T-cell (primary cell): ENCODE results near the gene SNAPIN. TPM values are rescaled to one million over a fixed set of nuclear protein-coding genes. Genes with fewer than 3 reads are reported as not detected.

ENCODE experiments used
- ATAC-seq, 4 experiments: fragments of 200-7000 bp in 3 of 4; fragments of 150-1000 bp in 1 of 4; cut with Tn5 transposase; replicated peaks in 1 of 4; 1 replicate in 3 of 4; 2 replicates in 1 of 4; pipeline ENCODE4 v1.10.0; 2021; ENCODE audit warnings: moderate library complexity in 3 of 4, mild to moderate bottlenecking in 2 of 4, moderate number of reproducible peaks in 1 of 4
- CTCF ChIA-PET, 2 donors: fragments of 300-600 bp; sonication (Branson Sonifier 250); formaldehyde crosslinking; loops; one replicate each; lab custom pipeline; 2022; ENCODE audit warnings: antibody characterized with exemption in 2 of 2; lab: Charles Lee
- POLR2A ChIA-PET, 2 donors: fragments of 300-600 bp; sonication (Branson Sonifier 250); formaldehyde crosslinking; loops; one replicate each; lab custom pipeline; 2022; ENCODE audit warnings: antibody characterized with exemption in 2 of 2; lab: Charles Lee
- DNase-seq, 35 experiments: peaks; one replicate each; pipeline versions ENCODE4 v3.0.0 to v3.0.0-alpha.2; 2013 to 2023
- H3K27ac ChIP-seq: one replicate; pipeline ENCODE4 v1.5.1; 2013; ENCODE audit warnings: low read length
- H3K27me3 ChIP-seq, 2 experiments: replicated peaks in 1 of 2; 1 replicate in 1 of 2; 2 replicates in 1 of 2; pipeline versions ENCODE4 v1.6.1 to v1.7.0; 2013; ENCODE audit warnings: low read length in 1 of 2, mixed read lengths in 1 of 2; ENCODE audit not compliant: control insufficient read depth in 2 of 2, insufficient read depth in 2 of 2; ENCODE audit errors: extremely low read depth in 1 of 2
- H3K36me3 ChIP-seq, 2 donors: 1 replicate in 1 of 2; 2 replicates in 1 of 2; pipeline versions ENCODE4 v1.6.1 to v1.7.0; 2013; ENCODE audit warnings: low read length in 1 of 2; ENCODE audit not compliant: control insufficient read depth in 2 of 2, insufficient read depth in 1 of 2; ENCODE audit errors: extremely low read depth in 1 of 2
- H3K4me1 ChIP-seq, 2 experiments: 1 replicate in 1 of 2; 2 replicates in 1 of 2; pipeline versions ENCODE4 v1.6.1 to v1.7.0; 2013; ENCODE audit warnings: low read length in 2 of 2, mixed read lengths in 1 of 2; ENCODE audit not compliant: insufficient read depth in 2 of 2, control insufficient read depth in 1 of 2; ENCODE audit errors: extremely low read depth in 1 of 2
- H3K4me3 ChIP-seq, 2 donors: 1 replicate in 1 of 2; 2 replicates in 1 of 2; pipeline versions ENCODE4 v1.5.1 to v1.7.0; 2013; ENCODE audit warnings: mild to moderate bottlenecking in 2 of 2, low read length in 1 of 2, moderate library complexity in 1 of 2; ENCODE audit not compliant: control insufficient read depth in 1 of 2; ENCODE audit errors: extremely low read depth in 1 of 2
- H3K9me3 ChIP-seq: 2 replicates; pipeline ENCODE4 v1.7.0; 2013
- H3K27ac Mint-ChIP-seq, 2 donors: one replicate each; pipeline ENCODE4 v1.8.0; 2020 to 2021; ENCODE audit warnings: mild to moderate bottlenecking in 2 of 2, mixed read lengths in 2 of 2
- H3K27me3 Mint-ChIP-seq, 2 donors: one replicate each; pipeline ENCODE4 v1.8.0; 2021 to 2022; ENCODE audit warnings: mixed read lengths in 2 of 2
- H3K36me3 Mint-ChIP-seq: one replicate; pipeline ENCODE4 v1.8.0; 2021; ENCODE audit warnings: mixed read lengths
- H3K4me1 Mint-ChIP-seq, 3 donors: one replicate each; pipeline ENCODE4 v1.8.0; 2020 to 2022; ENCODE audit warnings: mixed read lengths in 3 of 3, mild to moderate bottlenecking in 1 of 3
- H3K4me3 Mint-ChIP-seq, 3 donors: one replicate each; pipeline ENCODE4 v1.8.0; 2020 to 2022; ENCODE audit warnings: mild to moderate bottlenecking in 3 of 3, mixed read lengths in 3 of 3, moderate library complexity in 3 of 3
- H3K9me3 Mint-ChIP-seq, 3 donors: one replicate each; pipeline ENCODE4 v1.8.0; 2020 to 2022; ENCODE audit warnings: mixed read lengths in 3 of 3
- WGBS: methylation state at CpG from one replicate; pipeline ENCODE4 v1.1.5; 2013; ENCODE audit warnings: missing lambda C conversion rate; ENCODE audit not compliant: insufficient coverage; 5-methylcytosine and 5-hydroxymethylcytosine counted together
- total RNA-seq, 35 experiments: library from RNA in 6 of 35; stranded (reverse) in 6 of 35; fragments of 120-200 nt in 1 of 35; gene quantifications; one replicate each; pipeline versions ENCODE4 v1.2.1 to v1.2.4 and lab custom pipeline; 2013 to 2026

Gene SNAPIN
- total RNA-seq, 5 donors from 2014 or later (not counting 1 experiment from before 2014, with no cell fraction given) = 16.1 to 29.8 (median 26.6) TPM

DNA sequence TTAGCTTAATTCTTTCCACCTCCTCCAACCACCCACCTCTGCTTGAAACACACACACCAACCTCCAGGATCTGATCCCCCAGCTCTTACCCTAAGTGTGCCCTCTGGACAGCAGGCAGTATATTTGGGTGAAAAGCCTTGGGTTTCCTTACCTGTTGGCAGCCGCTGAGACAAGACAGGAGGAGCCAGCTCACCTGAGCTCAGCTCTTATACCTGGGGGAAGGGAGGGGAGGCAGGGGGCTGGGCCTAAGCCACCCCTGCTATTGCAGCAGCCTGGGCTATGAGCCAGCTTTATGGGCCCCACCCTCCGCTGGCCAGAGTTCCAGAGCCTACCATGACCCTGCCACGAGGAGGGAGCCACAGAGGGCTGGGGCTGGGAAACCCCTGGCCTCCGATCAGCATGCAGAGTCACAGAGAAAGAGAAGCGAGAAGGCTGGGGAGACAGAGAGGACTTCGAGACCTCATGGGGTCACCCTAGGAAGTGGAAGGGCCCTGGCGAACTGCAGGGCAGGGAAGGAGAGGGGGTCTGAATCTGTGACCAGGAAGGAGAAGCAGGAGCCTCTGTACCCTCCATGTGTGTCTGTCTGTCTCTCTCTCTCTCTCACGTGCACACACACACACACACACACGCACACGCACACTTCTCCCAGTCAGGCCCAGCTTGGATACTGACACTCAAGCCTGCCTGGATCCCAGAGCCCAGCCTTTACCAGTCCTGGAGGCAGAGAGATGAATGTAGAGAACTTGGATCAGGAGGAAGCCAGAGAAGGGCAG is 42.2 kb upstream of the SNAPIN start, which contains the start of gene S100A14:
TSS of gene S100A14 (minus strand) at position 182 of the 773 bp plus-strand sequence. CDS start 467 bp downstream, outside the sequence.
- ChIA-PET CTCF (no interaction called here), POLR2A (interaction anchor here in 1 of 2 donors (0.6 kb wide), 1 partner anchor 147 kb away, joined by 3 read pairs; no protein-coding TSS in a partner anchor)
- no peak within 1 kb of the TSS for H3K4me3 Mint-ChIP-seq
- no peak for DNase-seq
- H3K27ac ChIP-seq = no peak within 1 kb of the TSS
- H3K36me3 ChIP-seq = no peaks in the 10 kb centered on the region
- no peak within 1 kb of the TSS for H3K27ac Mint-ChIP-seq
- 82% methylated on average over 3 of the region's 10 CpGs for WGBS
- peaks cover 0 to 6% of the 10 kb centered on the region in 2 experiments for H3K4me1 ChIP-seq
- no peak for ATAC-seq
- peaks cover 0 to 20% of the 10 kb centered on the region in 2 experiments for H3K27me3 ChIP-seq
- H3K9me3 ChIP-seq = no peaks in the 10 kb centered on the region
- peaks cover 5 to 7% (median 5%) of the 10 kb centered on the region in 3 donors for H3K4me1 Mint-ChIP-seq
- no peaks in the 10 kb centered on the region for H3K36me3 Mint-ChIP-seq
- no peaks in the 10 kb centered on the region for H3K9me3 Mint-ChIP-seq
- no peak within 1 kb of the TSS for H3K4me3 ChIP-seq
- no peaks in the 10 kb centered on the region for H3K27me3 Mint-ChIP-seq

GRCh38 chr1:153616917-153617311 is 41.6 kb upstream of the SNAPIN start:
- Histone ChIP-seq H3K4me3 (no peak overlapping the region), H3K4me1 (peaks cover 0 to 6% of the 10 kb centered on the region in 2 experiments), H3K27me3 (peaks cover 0 to 20% of the 10 kb centered on the region in 2 experiments), H3K36me3 (no peaks in the 10 kb centered on the region), H3K9me3 (no peaks in the 10 kb centered on the region), H3K27ac (no peak overlapping the region)
- H3K27me3 Mint-ChIP-seq = no peaks in the 10 kb centered on the region
- DNase-seq = no peak
- peaks cover 5 to 7% (median 5%) of the 10 kb centered on the region in 3 donors for H3K4me1 Mint-ChIP-seq
- H3K27ac Mint-ChIP-seq = no peak overlapping the region
- CTCF ChIA-PET = interaction anchor here in 1 of 2 donors (1.3 kb wide), 1 partner anchor 106 kb away, joined by 4 read pairs; no protein-coding TSS in a partner anchor
- H3K9me3 Mint-ChIP-seq = no peaks in the 10 kb centered on the region
- no peak for ATAC-seq
- no peaks in the 10 kb centered on the region for H3K36me3 Mint-ChIP-seq
- H3K4me3 Mint-ChIP-seq = no peak overlapping the region
- POLR2A ChIA-PET = no interaction called here
- 91% methylated on average over 4 of the region's 5 CpGs for WGBS

GRCh38 chr1:153617663-153618062 is 40.8 kb upstream of the SNAPIN start:
- ChIA-PET POLR2A (no interaction called here), CTCF (interaction anchor here in 1 of 2 donors (1.3 kb wide), 1 partner anchor 107 kb away, joined by 4 read pairs; no protein-coding TSS in a partner anchor)
- Histone ChIP-seq H3K27ac (no peak overlapping the region), H3K27me3 (peaks cover 0 to 20% of the 10 kb centered on the region in 2 experiments), H3K9me3 (no peaks in the 10 kb centered on the region), H3K36me3 (no peaks in the 10 kb centered on the region), H3K4me3 (no peak overlapping the region), H3K4me1 (peaks cover 0 to 6% of the 10 kb centered on the region in 2 experiments)
- H3K27me3 Mint-ChIP-seq = no peaks in the 10 kb centered on the region
- no peaks in the 10 kb centered on the region for H3K36me3 Mint-ChIP-seq
- no peaks in the 10 kb centered on the region for H3K9me3 Mint-ChIP-seq
- H3K27ac Mint-ChIP-seq = no peak overlapping the region
- no peak overlapping the region for H3K4me3 Mint-ChIP-seq
- peaks cover 5 to 7% (median 5%) of the 10 kb centered on the region in 3 donors for H3K4me1 Mint-ChIP-seq
- DNase-seq (peak in 28 of 35 experiments; percentile 7 to 76 (median 55)), ATAC-seq (peak in 2 of 4 experiments; percentile 82 to 94)
- 9% methylated on average over 3 of the region's 6 CpGs for WGBS

DNA sequence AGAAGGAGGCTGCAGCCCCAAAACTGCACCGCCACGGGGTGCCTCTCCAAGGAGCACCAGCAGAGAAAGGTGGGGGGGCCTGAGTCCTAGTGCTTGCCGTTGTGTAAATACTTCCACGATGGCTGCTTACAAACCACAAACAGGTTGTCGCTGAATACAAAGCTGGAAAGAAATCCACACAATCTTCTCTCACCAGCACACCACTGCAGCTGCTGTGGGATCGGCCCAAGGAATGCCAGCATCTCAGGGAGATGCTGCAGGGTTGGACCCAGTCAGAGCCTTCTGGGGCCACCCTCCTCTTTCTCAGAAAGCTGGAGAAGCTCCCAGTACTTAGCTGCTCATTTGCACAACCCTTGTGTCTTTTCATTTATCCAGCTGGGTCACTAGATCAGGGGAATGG is 39.3 kb upstream of the SNAPIN start:
- DNase-seq (no peak), ATAC-seq (no peak)
- ChIA-PET POLR2A (interaction anchor here in 1 of 2 donors (0.5 kb wide), 1 partner anchor 103 kb away, joined by 9 read pairs; no protein-coding TSS in a partner anchor), CTCF (interaction anchor here in 1 of 2 donors (0.6 kb wide), 1 partner anchor 17 kb away, joined by 5 read pairs; no protein-coding TSS in a partner anchor)
- Mint-ChIP-seq H3K4me3 (no peak overlapping the region), H3K36me3 (no peaks in the 10 kb centered on the region), H3K4me1 (peaks cover 5 to 7% (median 5%) of the 10 kb centered on the region in 3 donors), H3K27me3 (no peaks in the 10 kb centered on the region), H3K9me3 (no peaks in the 10 kb centered on the region), H3K27ac (no peak overlapping the region)
- no peaks in the 10 kb centered on the region for H3K9me3 ChIP-seq
- 90% methylated on average over 6 of the region's 6 CpGs for WGBS
- H3K27ac ChIP-seq = no peak overlapping the region
- peaks cover 0 to 19% of the 10 kb centered on the region in 2 experiments for H3K27me3 ChIP-seq
- H3K4me3 ChIP-seq = no peak overlapping the region
- peaks cover 0 to 6% of the 10 kb centered on the region in 2 experiments for H3K4me1 ChIP-seq
- H3K36me3 ChIP-seq = no peaks in the 10 kb centered on the region

DNA sequence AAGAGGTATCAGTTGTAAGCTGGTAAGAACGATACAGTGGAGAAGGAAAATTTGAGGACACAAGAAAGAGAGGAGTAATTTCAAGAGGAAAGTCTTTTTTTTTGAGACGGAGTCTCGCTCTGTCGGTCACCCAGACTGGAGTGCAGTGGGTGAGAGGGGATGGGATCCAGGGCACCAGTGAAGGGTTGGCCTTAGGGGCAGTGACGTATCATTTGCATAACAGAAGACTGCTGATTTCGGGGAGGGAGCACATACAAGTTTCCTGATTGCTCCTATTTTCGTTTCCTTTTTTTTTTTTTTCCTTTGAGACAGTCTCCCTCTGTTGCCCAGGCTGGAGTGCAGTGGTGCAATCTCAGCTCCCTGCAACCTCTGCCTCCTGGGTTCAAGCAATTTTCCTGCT is 35.4 kb upstream of the SNAPIN start:
- H3K4me3 ChIP-seq = no peak overlapping the region
- ATAC-seq (no peak), DNase-seq (no peak)
- H3K27ac Mint-ChIP-seq = no peak overlapping the region
- WGBS = 83% methylated on average over 6 of the region's 7 CpGs
- H3K4me1 Mint-ChIP-seq = peaks cover 3 to 5% (median 3%) of the 10 kb centered on the region in 3 donors
- peaks cover 0 to 23% of the 10 kb centered on the region in 2 experiments for H3K27me3 ChIP-seq
- peaks cover 0 to 5% of the 10 kb centered on the region in 2 experiments for H3K4me1 ChIP-seq
- H3K9me3 Mint-ChIP-seq = no peaks in the 10 kb centered on the region
- no peaks in the 10 kb centered on the region for H3K36me3 ChIP-seq
- no peaks in the 10 kb centered on the region for H3K9me3 ChIP-seq
- H3K4me3 Mint-ChIP-seq = no peak overlapping the region
- H3K27me3 Mint-ChIP-seq = peaks cover 7 to 12% of the 10 kb centered on the region in 2 donors
- no peak overlapping the region for H3K27ac ChIP-seq
- CTCF ChIA-PET = no interaction called here
- H3K36me3 Mint-ChIP-seq = no peaks in the 10 kb centered on the region
- POLR2A ChIA-PET = no interaction called here

- ATAC-seq (no peak), DNase-seq (no peak)
- no peak overlapping the region for H3K4me3 ChIP-seq
- Mint-ChIP-seq H3K27ac (no peak overlapping the region), H3K27me3 (peaks cover 7 to 12% of the 10 kb centered on the region in 2 donors), H3K36me3 (no peaks in the 10 kb centered on the region), H3K9me3 (no peaks in the 10 kb centered on the region), H3K4me1 (peaks cover 3 to 5% (median 3%) of the 10 kb centered on the region in 3 donors), H3K4me3 (no peak overlapping the region)
- peaks cover 0 to 24% of the 10 kb centered on the region in 2 experiments for H3K27me3 ChIP-seq
- no peaks in the 10 kb centered on the region for H3K36me3 ChIP-seq
- 92% methylated on average over 7 of the region's 10 CpGs for WGBS
- H3K27ac ChIP-seq = no peak overlapping the region
- CTCF ChIA-PET = no interaction called here
- no peaks in the 10 kb centered on the region for H3K9me3 ChIP-seq
- POLR2A ChIA-PET = no interaction called here
- peaks cover 0 to 5% of the 10 kb centered on the region in 2 experiments for H3K4me1 ChIP-seq
These were observed 33.4 kb upstream of the SNAPIN start for GRCh38 chr1:153624965-153625611.
